ENCODE data around the gene UNC13D. TPM values are rescaled to one million over a fixed set of nuclear protein-coding genes. Genes with fewer than 3 reads are reported as not detected.

UNC13D gene
- total RNA-seq, 4 donors from 2014 or later = 10.5 to 53.1 (median 22.6) TPM

- TF ChIP-seq POLR2A (IDR thresholded peaks at IDR 0.05) (no peak), CTCF (IDR thresholded peaks at IDR 0.05) (no peak), EP300 (IDR thresholded peaks at IDR 0.05) (no peak)
- H3K36me3 ChIP-seq = peaks cover 0 to 86% (median 9%) of the 10 kb centered on the region in 3 donors
- H3K27me3 ChIP-seq = no peaks in the 10 kb centered on the region
- H3K27ac ChIP-seq = no peak overlapping the region
- 79 to 81% methylated on average over 15 of the region's 15 CpGs for WGBS, 2 donors
- peaks cover 0 to 1% (median 0%) of the 10 kb centered on the region in 4 donors for H3K4me1 ChIP-seq
- no peak for DNase-seq (ENCODE audit: low spot score in 2 of 2)
- no peaks in the 10 kb centered on the region for H3K9me3 ChIP-seq
- no peak overlapping the region for H3K4me3 ChIP-seq
Observed at GRCh38 chr17:75838410-75838809, 5.8 kb downstream of the UNC13D start.

- H3K9me3 ChIP-seq = no peaks in the 10 kb centered on the region
- no peak for DNase-seq (ENCODE audit: low spot score in 2 of 2)
- no peak overlapping the region for H3K4me3 ChIP-seq
- peaks cover 0 to 86% (median 9%) of the 10 kb centered on the region in 3 donors for H3K36me3 ChIP-seq
- H3K27ac ChIP-seq = no peak overlapping the region
- 72 to 75% methylated on average over 7 of the region's 7 CpGs for WGBS, 2 donors
- no peaks in the 10 kb centered on the region for H3K27me3 ChIP-seq
- H3K4me1 ChIP-seq = peaks cover 0 to 6% (median under 1%) of the 10 kb centered on the region in 4 donors
- no peak for TF ChIP-seq POLR2A (IDR thresholded peaks at IDR 0.05)
- TF ChIP-seq EP300 (IDR thresholded peaks at IDR 0.05) = no peak
- no peak for TF ChIP-seq CTCF (IDR thresholded peaks at IDR 0.05)
Observed at GRCh38 chr17:75837899-75838298, 6.3 kb downstream of the UNC13D start.

- no peak for DNase-seq (ENCODE audit: low spot score in 2 of 2)
- WGBS, 2 donors = 84 to 87% methylated on average over 7 to 9 of the region's 9 CpGs
Observed at GRCh38 chr17:75836605-75837004, 7.6 kb downstream of the UNC13D start.

GRCh38 chr17:75835654-75835987 is 8.6 kb downstream of the UNC13D start:
- Histone ChIP-seq H3K27me3 (no peaks in the 10 kb centered on the region), H3K9me3 (no peaks in the 10 kb centered on the region), H3K4me3 (no peak overlapping the region), H3K36me3 (peaks cover 0 to 90% (median 9%) of the 10 kb centered on the region in 3 donors), H3K27ac (no peak overlapping the region), H3K4me1 (peaks cover 0 to 18% (median 6%) of the 10 kb centered on the region in 4 donors)
- TF ChIP-seq EP300 (IDR thresholded peaks at IDR 0.05) = no peak
- TF ChIP-seq POLR2A (IDR thresholded peaks at IDR 0.05) = no peak
- TF ChIP-seq CTCF (IDR thresholded peaks at IDR 0.05) = no peak
- no peak for DNase-seq (ENCODE audit: low spot score in 2 of 2)
- WGBS, 2 donors = 60 to 64% methylated on average over 8 to 9 of the region's 9 CpGs

More at GRCh38 chr17:75836605-75837004, 7.6 kb downstream of the UNC13D start:
- Histone ChIP-seq H3K27ac (no peak overlapping the region), H3K36me3 (peaks cover 0 to 85% (median 9%) of the 10 kb centered on the region in 3 donors), H3K27me3 (no peaks in the 10 kb centered on the region), H3K9me3 (no peaks in the 10 kb centered on the region), H3K4me1 (peaks cover 0 to 18% (median 6%) of the 10 kb centered on the region in 4 donors), H3K4me3 (no peak overlapping the region)
- TF ChIP-seq CTCF (IDR thresholded peaks at IDR 0.05) = no peak
- TF ChIP-seq EP300 (IDR thresholded peaks at IDR 0.05) = no peak
- TF ChIP-seq POLR2A (IDR thresholded peaks at IDR 0.05) = no peak

GRCh38 chr17:75834928-75835653 is 9.1 kb downstream of the UNC13D start:
- Histone ChIP-seq H3K4me3 (no peak overlapping the region), H3K4me1 (peaks cover 0 to 18% (median 6%) of the 10 kb centered on the region in 4 donors), H3K36me3 (peaks cover 0 to 90% (median 9%) of the 10 kb centered on the region in 3 donors), H3K27ac (no peak overlapping the region), H3K27me3 (no peaks in the 10 kb centered on the region), H3K9me3 (no peaks in the 10 kb centered on the region)
- TF ChIP-seq POLR2A (IDR thresholded peaks at IDR 0.05) = no peak
- no peak for TF ChIP-seq CTCF (IDR thresholded peaks at IDR 0.05)
- TF ChIP-seq EP300 (IDR thresholded peaks at IDR 0.05) = no peak
- DNase-seq (ENCODE audit: low spot score in 2 of 2) = no peak
- WGBS, 2 donors = 48 to 53% methylated on average over 10 to 22 of the region's 24 CpGs
